ENCODE data around the gene AKR1A1.

- TF ChIP-seq CTCF (IDR thresholded peaks at IDR 0.05; ENCODE audit: low read depth, low read length, poor library complexity, severe bottlenecking) (peak; percentile 53), EZH2phosphoT487 (IDR thresholded peaks at IDR 0.05; ENCODE audit: borderline replicate concordance, low read length) (no peak)
Observed at GRCh38 chr1:45584351-45585109, 33.9 kb downstream of the AKR1A1 start.
